A673 (cell line): ENCODE data around the gene MACROH2A1. TPM values are rescaled to one million over a fixed set of nuclear protein-coding genes. Genes with fewer than 3 reads are reported as not detected.

ENCODE experiments used
- BruUV-seq: library from RNA; stranded (reverse); fragments of 400-500 nt; replicated peaks from 2 replicates; lab custom pipeline; 2021; lab: Mats Ljungman, UMichigan
- CTCF ChIA-PET: fragments of 300-600 bp; sonication (Branson Sonifier 250); formaldehyde crosslinking; loops from one replicate; lab custom pipeline; 2022; ENCODE audit warnings: antibody characterized with exemption; lab: Charles Lee
- POLR2A ChIA-PET: fragments of 300-600 bp; sonication (Branson Sonifier 250); formaldehyde crosslinking; loops from one replicate; lab custom pipeline; 2022; ENCODE audit warnings: antibody characterized with exemption; ENCODE audit not compliant: low non-redundant PET; lab: Charles Lee
- DNase-seq: peaks from one replicate; pipeline ENCODE4 v3.0.0-alpha.2; 2015; ENCODE audit warnings: low spot score
- H3K27ac ChIP-seq: fragments of 200-600 bp; sonication (generic); 2 replicates; pipeline ENCODE4 v1.5.1; 2016; ENCODE audit warnings: mixed run types, low read depth, mild to moderate bottlenecking, mixed read lengths, antibody characterized with exemption, low read length; ENCODE audit not compliant: poor library complexity, severe bottlenecking
- H3K27me3 ChIP-seq: fragments of 200-600 bp; sonication (generic); replicated peaks from 2 replicates; pipeline ENCODE4 v1.6.1; 2017; ENCODE audit warnings: mixed run types, low read depth, mild to moderate bottlenecking, mixed read lengths, antibody characterized with exemption, low read length; ENCODE audit not compliant: insufficient read depth, poor library complexity
- H3K36me3 ChIP-seq: fragments of 200-600 bp; sonication (generic); 2 replicates; pipeline ENCODE4 v1.6.1; 2016; ENCODE audit warnings: mixed run types, mild to moderate bottlenecking, mixed read lengths, antibody characterized with exemption, low read length; ENCODE audit not compliant: insufficient read depth, poor library complexity, severe bottlenecking
- H3K4me1 ChIP-seq: fragments of 200-600 bp; sonication (generic); 2 replicates; pipeline ENCODE4 v1.6.1; 2017; ENCODE audit warnings: mixed run types, mild to moderate bottlenecking, mixed read lengths, antibody characterized with exemption, low read length; ENCODE audit not compliant: insufficient read depth, poor library complexity, severe bottlenecking
- H3K4me3 ChIP-seq: fragments of 200-600 bp; sonication (generic); 2 replicates; pipeline ENCODE4 v1.5.1; 2016; ENCODE audit warnings: low read depth, mixed run types, mild to moderate bottlenecking, mixed read lengths, low read length; ENCODE audit not compliant: poor library complexity, severe bottlenecking
- H3K9me3 ChIP-seq: fragments of 200-600 bp; sonication (generic); 2 replicates; pipeline ENCODE4 v1.6.1; 2016; ENCODE audit warnings: mixed run types, low read depth, mild to moderate bottlenecking, mixed read lengths, antibody characterized with exemption, low read length; ENCODE audit not compliant: poor library complexity, severe bottlenecking
- EZH2 ChIP-seq: fragments of 200-600 bp; sonication (generic); IDR thresholded peaks from 2 replicates; pipeline ENCODE4 v1.6.1; 2017; ENCODE audit warnings: borderline replicate concordance, low read depth, mild to moderate bottlenecking, mixed read lengths, antibody characterized with exemption, low read length; ENCODE audit not compliant: poor library complexity, severe bottlenecking
- intact Hi-C: fragments of 100-400 bp; cut with micrococcal nuclease; formaldehyde crosslinking; loops from one replicate; pipeline ENCODE4 v1.10.0; 2022; ENCODE audit not compliant: unreplicated experiment
- total RNA-seq: library from RNA; stranded (reverse); gene quantifications from 2 replicates; pipeline ENCODE4 v1.2.3, GENCODE V29; 2021
- TF ChIP-seq, protein P1 (sequence below): fragments of 300-800, 200-600 bp; sonication (generic); conservative IDR thresholded peaks from 2 replicates; pipeline ENCODE4 v1.5.1; 2017; ENCODE audit warnings: low read depth, mild to moderate bottlenecking, antibody characterized with exemption, low read length, moderate library complexity, mixed read lengths

The MACROH2A1 gene
- total RNA-seq, 1 experiment from 2014 or later: 264 TPM

DNA sequence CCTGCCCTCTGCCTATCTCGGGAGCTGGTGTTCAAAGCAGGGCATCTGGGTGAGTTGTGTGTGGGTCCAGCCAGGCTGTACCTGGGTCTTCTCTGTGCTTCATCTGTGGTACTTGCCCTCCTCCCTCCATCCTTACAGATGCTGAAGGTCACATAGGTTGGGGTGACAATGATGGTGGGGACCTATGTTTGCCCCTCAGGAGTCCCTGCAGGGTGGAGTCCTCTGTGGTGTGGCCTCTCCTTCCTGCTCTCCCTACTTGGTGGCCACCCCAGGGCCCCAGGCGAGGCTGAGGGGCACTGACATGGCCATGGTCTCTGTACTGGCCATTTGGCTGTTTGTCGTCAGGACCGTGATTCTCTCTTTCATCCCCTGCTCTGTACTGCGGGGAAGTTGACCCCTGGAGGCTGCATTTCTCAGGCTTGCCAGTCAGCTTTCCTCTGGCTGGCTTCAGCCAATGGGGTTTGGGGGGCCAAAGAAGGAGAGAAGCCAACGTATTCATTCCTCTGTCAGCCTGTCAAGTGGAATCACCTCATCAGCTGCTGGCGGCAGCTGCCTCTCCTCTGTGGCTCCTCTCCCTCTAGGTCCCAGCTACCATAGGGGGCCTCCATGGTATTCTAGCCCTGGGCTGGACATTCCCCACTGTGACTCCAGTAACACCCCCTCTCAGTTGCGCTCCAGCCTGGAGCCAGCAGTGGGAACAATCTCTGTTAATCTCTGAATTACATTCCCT lies 43.6 kb upstream of the MACROH2A1 start:
- CTCF ChIA-PET: no interaction called here
- POLR2A ChIA-PET: no interaction called here
- Histone ChIP-seq H3K9me3 (no peaks in the 10 kb centered on the region), H3K27me3 (no peaks in the 10 kb centered on the region), H3K4me1 (no peaks in the 10 kb centered on the region), H3K4me3 (no peak overlapping the region), H3K27ac (no peak overlapping the region), H3K36me3 (no peaks in the 10 kb centered on the region)
- BruUV-seq: no TSS peak
- TF ChIP-seq EZH2: no peak
- TF ChIP-seq, protein P1, sequence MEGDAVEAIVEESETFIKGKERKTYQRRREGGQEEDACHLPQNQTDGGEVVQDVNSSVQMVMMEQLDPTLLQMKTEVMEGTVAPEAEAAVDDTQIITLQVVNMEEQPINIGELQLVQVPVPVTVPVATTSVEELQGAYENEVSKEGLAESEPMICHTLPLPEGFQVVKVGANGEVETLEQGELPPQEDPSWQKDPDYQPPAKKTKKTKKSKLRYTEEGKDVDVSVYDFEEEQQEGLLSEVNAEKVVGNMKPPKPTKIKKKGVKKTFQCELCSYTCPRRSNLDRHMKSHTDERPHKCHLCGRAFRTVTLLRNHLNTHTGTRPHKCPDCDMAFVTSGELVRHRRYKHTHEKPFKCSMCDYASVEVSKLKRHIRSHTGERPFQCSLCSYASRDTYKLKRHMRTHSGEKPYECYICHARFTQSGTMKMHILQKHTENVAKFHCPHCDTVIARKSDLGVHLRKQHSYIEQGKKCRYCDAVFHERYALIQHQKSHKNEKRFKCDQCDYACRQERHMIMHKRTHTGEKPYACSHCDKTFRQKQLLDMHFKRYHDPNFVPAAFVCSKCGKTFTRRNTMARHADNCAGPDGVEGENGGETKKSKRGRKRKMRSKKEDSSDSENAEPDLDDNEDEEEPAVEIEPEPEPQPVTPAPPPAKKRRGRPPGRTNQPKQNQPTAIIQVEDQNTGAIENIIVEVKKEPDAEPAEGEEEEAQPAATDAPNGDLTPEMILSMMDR: no peak
- no peak for DNase-seq
- intact Hi-C loops: no loop called here

DNA sequence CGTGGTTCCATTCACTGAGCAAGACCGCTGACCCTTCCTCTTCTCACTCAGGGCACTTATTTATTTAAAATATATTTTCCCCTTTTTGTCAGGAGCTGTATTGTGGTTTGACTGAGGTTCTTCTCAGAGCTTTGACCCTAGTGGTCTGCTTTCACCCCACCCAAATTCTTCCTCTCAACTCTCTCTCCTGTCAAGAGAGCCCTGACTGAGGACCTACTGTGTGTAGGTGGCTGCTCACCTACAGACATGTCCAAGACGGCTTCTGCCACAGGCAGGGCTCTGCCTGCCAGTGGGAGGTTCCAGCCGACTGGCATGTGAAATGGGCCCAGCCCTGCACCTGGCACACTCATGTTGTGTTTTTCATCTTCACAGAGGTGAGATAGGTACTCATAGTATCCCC lies 42.9 kb upstream of the MACROH2A1 start:
- Histone ChIP-seq H3K4me1 (no peaks in the 10 kb centered on the region), H3K36me3 (no peaks in the 10 kb centered on the region), H3K27ac (no peak overlapping the region), H3K4me3 (no peak overlapping the region), H3K9me3 (no peaks in the 10 kb centered on the region), H3K27me3 (no peaks in the 10 kb centered on the region)
- CTCF ChIA-PET: no interaction called here
- TF ChIP-seq EZH2: no peak
- TF ChIP-seq, protein P1: no peak
- POLR2A ChIA-PET: no interaction called here
- no peak for DNase-seq
- intact Hi-C loops: no loop called here
- no TSS peak for BruUV-seq

DNA sequence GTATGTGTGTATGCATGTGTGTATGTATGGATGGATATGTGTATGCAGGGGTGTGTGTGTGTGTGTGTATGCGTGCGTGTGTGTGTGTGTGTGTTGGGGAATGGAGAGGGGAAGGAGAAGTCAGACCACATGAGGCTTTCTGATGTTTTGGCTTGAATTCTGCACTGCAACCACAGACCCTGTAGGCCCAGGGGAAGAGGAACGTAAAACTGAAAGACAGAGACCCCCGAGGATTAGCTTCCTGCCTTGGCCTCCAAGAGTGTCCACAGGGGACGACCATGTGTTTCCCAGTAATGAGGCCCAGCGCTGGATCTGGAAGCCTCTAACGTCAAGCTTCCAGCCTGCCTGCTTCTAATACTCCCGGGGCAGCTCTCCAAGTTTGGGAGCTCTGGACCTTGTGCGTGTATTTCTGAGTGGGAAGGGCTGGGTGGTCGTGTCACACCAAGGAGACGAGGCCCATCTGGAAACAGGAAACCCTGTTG lies 42.4 kb upstream of the MACROH2A1 start:
- no peaks in the 10 kb centered on the region for H3K4me1 ChIP-seq
- BruUV-seq: no TSS peak
- no peaks in the 10 kb centered on the region for H3K27me3 ChIP-seq
- POLR2A ChIA-PET: no interaction called here
- CTCF ChIA-PET: no interaction called here
- DNase-seq: no peak
- H3K9me3 ChIP-seq: no peaks in the 10 kb centered on the region
- no peak overlapping the region for H3K27ac ChIP-seq
- intact Hi-C loops: no loop called here
- H3K4me3 ChIP-seq: no peak overlapping the region
- no peaks in the 10 kb centered on the region for H3K36me3 ChIP-seq
- no peak for TF ChIP-seq EZH2
- TF ChIP-seq, protein P1: no peak
